Esophagus muscularis mucosa (tissue), 2 donors: ENCODE measurements around the gene FANCC.

Experiments
- POLR2A ChIP-seq: fragments of 450-650 bp; IDR thresholded peaks from one replicate; pipeline ENCODE4 v1.6.1; 2017; ENCODE audit warnings: antibody characterized with exemption, moderate library complexity, mild to moderate bottlenecking, low read depth
- POLR2AphosphoS5 ChIP-seq, 2 donors: sonication (generic); formaldehyde crosslinking; IDR thresholded peaks; one replicate each; pipeline ENCODE4 v1.6.1; 2017; ENCODE audit warnings: antibody characterized with exemption in 2 of 2

GRCh38 chr9:95126739-95127138 is 190.8 kb downstream of the FANCC start:
- TF ChIP-seq POLR2AphosphoS5 (IDR thresholded peaks at IDR 0.05) (no peak), POLR2A (no peak)
